Mesothelial cell of epicardium (in vitro differentiated cells): Measurements from ENCODE around the gene ZC3H10. TPM values are rescaled to one million over a fixed set of nuclear protein-coding genes. Genes with fewer than 3 reads are reported as not detected.

Experiments used
- DNase-seq, 2 experiments: peaks; one replicate each; pipeline ENCODE4 v3.0.0; 2021; ENCODE audit warnings: low spot score in 2 of 2; ENCODE audit not compliant: unreplicated experiment in 2 of 2
- H3K27ac Mint-ChIP-seq: 2 replicates; pipeline ENCODE4 v1.8.0; 2021; ENCODE audit warnings: mixed read lengths
- H3K27me3 Mint-ChIP-seq: 2 replicates; pipeline ENCODE4 v1.8.0; 2021; ENCODE audit warnings: low read depth, mixed read lengths
- H3K36me3 Mint-ChIP-seq: 2 replicates; pipeline ENCODE4 v1.8.0; 2021; ENCODE audit warnings: mixed read lengths
- H3K4me1 Mint-ChIP-seq: 2 replicates; pipeline ENCODE4 v1.8.0; 2021; ENCODE audit warnings: mixed read lengths
- H3K4me3 Mint-ChIP-seq: 2 replicates; pipeline ENCODE4 v1.8.0; 2021; ENCODE audit warnings: mild to moderate bottlenecking, moderate library complexity, mixed read lengths
- H3K9me3 Mint-ChIP-seq: 2 replicates; pipeline ENCODE4 v1.8.0; 2021; ENCODE audit warnings: mixed read lengths
- CTCF ChIP-seq: fragments of 200-600 bp; sonication (generic); IDR thresholded peaks from one replicate; pipeline ENCODE4 v1.5.0; 2021; ENCODE audit warnings: antibody characterized with exemption; ENCODE audit not compliant: unreplicated experiment
- total RNA-seq: library from RNA; stranded (reverse); gene quantifications from 3 replicates; pipeline ENCODE4 v1.2.1, GENCODE V29; 2021

ZC3H10 gene
- total RNA-seq, 1 donor from 2014 or later, result 7.8 TPM

DNA sequence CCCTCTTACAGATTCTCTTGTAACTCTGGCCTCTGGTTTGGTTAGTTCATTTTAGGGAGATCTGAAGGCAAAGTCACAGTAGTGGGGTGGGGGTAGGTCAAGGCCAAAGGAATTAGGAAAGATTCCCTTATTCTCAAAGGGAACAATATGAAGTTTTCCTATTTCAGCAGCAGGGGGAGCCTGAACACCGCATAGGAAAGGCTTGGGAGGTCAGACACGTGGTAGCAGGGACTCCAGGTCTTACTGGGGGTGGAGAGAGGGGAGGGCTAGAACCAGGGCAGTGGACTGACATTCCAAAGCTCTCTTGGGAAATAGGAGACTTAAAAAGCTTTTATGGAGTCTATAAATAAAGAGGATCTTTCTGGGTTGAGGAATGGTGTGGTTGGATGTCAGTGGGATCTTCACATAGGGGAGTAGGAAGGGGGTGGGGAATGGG, 1.3 kb downstream of the ZC3H10 start:
- H3K4me3 Mint-ChIP-seq, result peak overlapping the region; percentile 99
- H3K27me3 Mint-ChIP-seq, result no peaks in the 10 kb centered on the region

DNA sequence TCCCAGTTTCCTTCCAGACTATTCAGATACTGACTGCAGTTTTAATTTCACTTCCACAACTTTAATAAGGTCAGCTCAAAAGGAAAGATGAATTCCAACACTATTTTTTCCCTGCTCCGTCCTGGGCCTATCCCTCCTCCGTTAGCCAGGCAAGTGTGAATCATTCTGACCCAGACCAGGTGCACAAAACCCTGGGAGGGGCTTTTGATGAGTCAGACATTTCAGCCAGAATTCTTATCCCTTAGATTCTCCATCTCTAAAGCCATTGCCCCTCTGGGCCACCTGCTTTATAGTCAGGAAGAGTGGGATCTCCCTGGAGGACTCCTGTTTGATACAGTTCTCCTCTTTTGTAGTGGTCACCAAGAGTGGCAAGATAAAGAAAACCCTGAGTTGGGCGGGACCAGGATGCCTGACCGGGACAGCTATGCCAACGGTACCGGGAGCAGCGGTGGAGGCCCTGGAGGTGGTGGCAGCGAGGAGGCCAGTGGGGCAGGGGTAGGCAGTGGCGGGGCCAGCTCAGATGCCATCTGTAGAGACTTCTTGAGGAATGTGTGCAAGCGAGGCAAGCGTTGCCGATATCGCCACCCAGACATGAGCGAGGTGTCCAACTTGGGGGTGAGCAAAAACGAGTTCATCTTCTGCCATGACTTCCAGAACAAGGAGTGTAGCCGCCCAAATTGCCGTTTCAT, 2.2 kb downstream of the ZC3H10 start:
- DNase-seq, result no peak
- H3K27me3 Mint-ChIP-seq, result no peaks in the 10 kb centered on the region
- H3K9me3 Mint-ChIP-seq, result no peaks in the 10 kb centered on the region
- H3K4me1 Mint-ChIP-seq, result peaks cover 27% of the 10 kb centered on the region
- peaks cover 2% of the 10 kb centered on the region for H3K36me3 Mint-ChIP-seq
- H3K27ac Mint-ChIP-seq, result peak overlapping the region; percentile 100
- TF ChIP-seq CTCF, result no peak
- no peak overlapping the region for H3K4me3 Mint-ChIP-seq

More for the DNA sequence above, 1.3 kb downstream of the ZC3H10 start:
- TF ChIP-seq CTCF, result peak; percentile 67
- Mint-ChIP-seq H3K36me3 (peaks cover 2% of the 10 kb centered on the region), H3K4me1 (peaks cover 28% of the 10 kb centered on the region), H3K9me3 (no peaks in the 10 kb centered on the region), H3K27ac (peak overlapping the region; percentile 100)
- peak in 1 of 2 experiments; percentile 54 for DNase-seq

GRCh38 chr12:56121204-56121870, 3.3 kb downstream of the ZC3H10 start:
- H3K4me3 Mint-ChIP-seq, result no peak overlapping the region
- H3K9me3 Mint-ChIP-seq, result no peaks in the 10 kb centered on the region
- no peaks in the 10 kb centered on the region for H3K27me3 Mint-ChIP-seq
- no peak for DNase-seq
- TF ChIP-seq CTCF, result no peak
- no peak overlapping the region for H3K27ac Mint-ChIP-seq
- peaks cover 2% of the 10 kb centered on the region for H3K36me3 Mint-ChIP-seq
- H3K4me1 Mint-ChIP-seq, result peaks cover 29% of the 10 kb centered on the region

GRCh38 chr12:56122637-56123036, 4.6 kb downstream of the ZC3H10 start:
- TF ChIP-seq CTCF, result no peak
- no peaks in the 10 kb centered on the region for H3K9me3 Mint-ChIP-seq
- H3K27ac Mint-ChIP-seq, result no peak overlapping the region
- H3K27me3 Mint-ChIP-seq, result no peaks in the 10 kb centered on the region
- H3K4me3 Mint-ChIP-seq, result no peak overlapping the region
- peaks cover 2% of the 10 kb centered on the region for H3K36me3 Mint-ChIP-seq
- H3K4me1 Mint-ChIP-seq, result peaks cover 40% of the 10 kb centered on the region
- no peak for DNase-seq

- Mint-ChIP-seq H3K27ac (peak overlapping the region; percentile 18), H3K4me1 (peaks cover 27% of the 10 kb centered on the region), H3K9me3 (no peaks in the 10 kb centered on the region), H3K4me3 (no peak overlapping the region), H3K27me3 (no peaks in the 10 kb centered on the region), H3K36me3 (no peaks in the 10 kb centered on the region)
- no peak for DNase-seq
- TF ChIP-seq CTCF, result no peak
These were observed 6.1 kb downstream of the ZC3H10 start for GRCh38 chr12:56124133-56124532.
